Breast epithelium (tissue), 4 donors: ENCODE measurements around the gene EPHB3. TPM values are rescaled to one million over a fixed set of nuclear protein-coding genes. Genes with fewer than 3 reads are reported as not detected.
A peak's percentile ranks its signal among the peaks of the same experiment; 100 is the strongest.

Source experiments
- DNase-seq, 2 donors: peaks; one replicate each; pipeline ENCODE4 v3.0.0-alpha.2; 2019; ENCODE audit warnings: low spot score in 2 of 2
- H3K27ac ChIP-seq, 2 donors: fragments of 200-600 bp; sonication (generic) in 1 of 2; one replicate each; pipeline ENCODE4 v1.5.1; 2016 to 2019; ENCODE audit warnings: mild to moderate bottlenecking in 1 of 2
- H3K27me3 ChIP-seq, 2 donors: fragments of 200-600 bp; sonication (generic) in 1 of 2; one replicate each; pipeline versions ENCODE4 v1.5.1 to v1.6.0; 2017 to 2019; ENCODE audit warnings: control low read depth in 1 of 2, mild to moderate bottlenecking in 1 of 2
- H3K36me3 ChIP-seq: fragments of 200-600 bp; one replicate; pipeline ENCODE4 v1.5.1; 2019
- H3K4me1 ChIP-seq, 2 donors: fragments of 200-600 bp; sonication (generic); one replicate each; pipeline ENCODE4 v1.5.1; 2016 to 2019; ENCODE audit warnings: control low read depth in 1 of 2
- H3K4me3 ChIP-seq, 3 donors: fragments of 200-600 bp; sonication (generic); 1 replicate in 2 of 3; 2 replicates in 1 of 3; pipeline ENCODE4 v1.5.1; 2016 to 2019; ENCODE audit warnings: mild to moderate bottlenecking in 3 of 3, moderate library complexity in 2 of 3
- H3K9me3 ChIP-seq, 2 donors: fragments of 200-600 bp; sonication (generic) in 1 of 2; one replicate each; pipeline ENCODE4 v1.5.1; 2016 to 2019; ENCODE audit warnings: control low read depth in 1 of 2
- POLR2A ChIP-seq: fragments of 450-650 bp; IDR thresholded peaks from one replicate; pipeline ENCODE4 v1.6.1; 2016; ENCODE audit warnings: antibody characterized with exemption, mild to moderate bottlenecking, moderate library complexity
- POLR2AphosphoS5 ChIP-seq, 3 donors: sonication (generic); formaldehyde crosslinking; IDR thresholded peaks; one replicate each; pipeline ENCODE4 v1.6.1; 2017; ENCODE audit warnings: antibody characterized with exemption in 3 of 3
- intact Hi-C: fragments of 100-400 bp; cut with DNase I; formaldehyde crosslinking; loops from one replicate; pipeline ENCODE4 v1.15.1; 2023; ENCODE audit warnings: low total_unique reads
- total RNA-seq, 3 donors: library from RNA; depleted of rRNA; stranded (reverse); fragments of >200 nt; gene quantifications; one replicate each; pipeline ENCODE4 v1.1.0, GENCODE V29; 2016
- TF ChIP-seq, protein P1 (sequence below), 3 donors: fragments of 450-650 bp; IDR thresholded peaks; one replicate each; pipeline ENCODE4 v1.5.1; 2016 to 2017; ENCODE audit warnings: antibody characterized with exemption in 3 of 3, mild to moderate bottlenecking in 3 of 3, moderate library complexity in 3 of 3

The EPHB3 gene
- total RNA-seq, 3 donors from 2014 or later: 0.32 to 25.3 (median 7.9) TPM

DNA sequence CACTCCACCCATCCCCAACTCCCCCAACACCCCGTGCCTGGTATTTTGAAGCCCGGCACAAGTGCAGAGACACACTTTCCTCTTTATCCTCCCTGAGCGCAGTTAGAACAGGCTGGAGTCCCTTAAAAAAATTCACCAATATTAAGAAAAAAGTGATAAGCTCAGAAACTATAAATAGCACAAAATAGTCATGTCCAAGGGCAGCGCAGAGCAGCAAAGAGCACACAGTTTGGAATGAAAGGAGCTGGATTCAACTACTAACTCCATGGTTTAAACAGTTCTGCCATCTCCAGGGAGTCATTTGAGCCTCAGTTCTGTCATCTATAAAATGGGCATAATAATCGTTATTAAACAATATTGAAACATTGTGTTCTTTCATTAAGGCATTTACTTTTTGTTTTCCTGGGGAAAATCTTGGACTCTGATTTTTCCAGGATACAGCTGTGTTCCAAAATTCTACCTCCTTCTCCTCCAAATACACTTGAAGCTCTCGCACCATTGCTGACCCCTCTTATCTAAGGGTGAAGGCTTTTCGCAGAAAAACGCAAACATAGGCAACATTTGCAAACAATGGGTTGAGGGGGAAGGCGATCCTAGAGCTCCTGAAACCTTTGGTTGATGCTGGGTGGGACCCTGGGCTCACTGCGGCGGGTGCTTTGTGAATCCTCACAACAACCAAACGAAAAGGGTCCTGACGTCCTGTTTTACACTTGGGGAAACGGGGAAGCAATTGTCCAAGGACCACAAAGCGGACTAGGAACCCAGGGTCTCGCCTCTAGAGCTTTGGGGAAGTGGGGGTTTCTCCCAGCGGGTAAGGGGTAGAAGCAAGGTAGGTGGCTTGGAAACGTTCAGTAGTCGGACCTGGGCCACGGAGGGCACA, 41.8 kb downstream of the EPHB3 start:
- H3K4me3 ChIP-seq: peak overlapping the region; percentile 40 to 71 (median 60)
- DNase-seq: no peak
- intact Hi-C loops: no loop called here
- H3K27ac ChIP-seq: peak overlapping the region; percentile 92 to 94
- H3K27me3 ChIP-seq: no peaks in the 10 kb centered on the region
- TF ChIP-seq POLR2AphosphoS5 (IDR thresholded peaks at IDR 0.05): peak in 1 of 3 donors; percentile 2
- TF ChIP-seq POLR2A: no peak
- no peaks in the 10 kb centered on the region for H3K9me3 ChIP-seq
- H3K4me1 ChIP-seq: peaks cover 4 to 18% of the 10 kb centered on the region in 2 donors
- H3K36me3 ChIP-seq: no peaks in the 10 kb centered on the region

DNA sequence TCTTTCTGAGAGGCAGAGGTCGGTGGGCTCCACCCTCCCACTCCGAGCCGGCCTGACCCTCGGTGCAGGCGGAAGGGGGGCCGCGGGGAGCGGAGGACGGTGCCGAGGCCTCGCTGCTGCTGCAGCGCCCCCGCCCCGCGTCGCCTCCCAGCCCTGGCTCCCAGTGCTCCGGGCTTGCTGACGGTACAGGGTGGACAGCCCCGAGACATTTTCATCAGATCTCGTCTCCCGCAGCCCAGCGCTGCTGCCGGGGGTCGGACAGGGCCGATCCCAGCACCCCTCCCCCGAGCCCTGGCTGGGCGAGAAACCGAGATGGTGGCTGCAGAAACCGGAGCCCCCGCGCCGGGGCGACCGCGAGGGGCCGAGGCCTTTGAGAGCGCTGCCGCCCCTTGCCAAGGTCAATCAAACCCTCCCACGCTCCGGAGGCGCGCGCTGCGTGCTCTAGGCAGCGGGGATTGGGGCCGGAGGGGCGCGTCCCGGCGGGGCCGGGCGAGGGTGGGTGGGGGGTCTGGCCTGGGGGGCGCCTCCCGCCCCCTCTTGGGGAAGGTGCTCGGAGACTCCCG, 42.5 kb downstream of the EPHB3 start:
- H3K27me3 ChIP-seq: no peaks in the 10 kb centered on the region
- H3K27ac ChIP-seq: peak overlapping the region; percentile 92 to 94
- no peaks in the 10 kb centered on the region for H3K9me3 ChIP-seq
- no peak for DNase-seq
- TF ChIP-seq, protein P1, sequence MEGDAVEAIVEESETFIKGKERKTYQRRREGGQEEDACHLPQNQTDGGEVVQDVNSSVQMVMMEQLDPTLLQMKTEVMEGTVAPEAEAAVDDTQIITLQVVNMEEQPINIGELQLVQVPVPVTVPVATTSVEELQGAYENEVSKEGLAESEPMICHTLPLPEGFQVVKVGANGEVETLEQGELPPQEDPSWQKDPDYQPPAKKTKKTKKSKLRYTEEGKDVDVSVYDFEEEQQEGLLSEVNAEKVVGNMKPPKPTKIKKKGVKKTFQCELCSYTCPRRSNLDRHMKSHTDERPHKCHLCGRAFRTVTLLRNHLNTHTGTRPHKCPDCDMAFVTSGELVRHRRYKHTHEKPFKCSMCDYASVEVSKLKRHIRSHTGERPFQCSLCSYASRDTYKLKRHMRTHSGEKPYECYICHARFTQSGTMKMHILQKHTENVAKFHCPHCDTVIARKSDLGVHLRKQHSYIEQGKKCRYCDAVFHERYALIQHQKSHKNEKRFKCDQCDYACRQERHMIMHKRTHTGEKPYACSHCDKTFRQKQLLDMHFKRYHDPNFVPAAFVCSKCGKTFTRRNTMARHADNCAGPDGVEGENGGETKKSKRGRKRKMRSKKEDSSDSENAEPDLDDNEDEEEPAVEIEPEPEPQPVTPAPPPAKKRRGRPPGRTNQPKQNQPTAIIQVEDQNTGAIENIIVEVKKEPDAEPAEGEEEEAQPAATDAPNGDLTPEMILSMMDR (IDR thresholded peaks at IDR 0.05): no peak
- no peak for TF ChIP-seq POLR2AphosphoS5 (IDR thresholded peaks at IDR 0.05)
- no peak for TF ChIP-seq POLR2A
- intact Hi-C loops: no loop called here
- H3K36me3 ChIP-seq: no peaks in the 10 kb centered on the region
- peaks cover 0 to 12% of the 10 kb centered on the region in 2 donors for H3K4me1 ChIP-seq
- H3K4me3 ChIP-seq: peak overlapping the region; percentile 40 to 71 (median 60)

DNA sequence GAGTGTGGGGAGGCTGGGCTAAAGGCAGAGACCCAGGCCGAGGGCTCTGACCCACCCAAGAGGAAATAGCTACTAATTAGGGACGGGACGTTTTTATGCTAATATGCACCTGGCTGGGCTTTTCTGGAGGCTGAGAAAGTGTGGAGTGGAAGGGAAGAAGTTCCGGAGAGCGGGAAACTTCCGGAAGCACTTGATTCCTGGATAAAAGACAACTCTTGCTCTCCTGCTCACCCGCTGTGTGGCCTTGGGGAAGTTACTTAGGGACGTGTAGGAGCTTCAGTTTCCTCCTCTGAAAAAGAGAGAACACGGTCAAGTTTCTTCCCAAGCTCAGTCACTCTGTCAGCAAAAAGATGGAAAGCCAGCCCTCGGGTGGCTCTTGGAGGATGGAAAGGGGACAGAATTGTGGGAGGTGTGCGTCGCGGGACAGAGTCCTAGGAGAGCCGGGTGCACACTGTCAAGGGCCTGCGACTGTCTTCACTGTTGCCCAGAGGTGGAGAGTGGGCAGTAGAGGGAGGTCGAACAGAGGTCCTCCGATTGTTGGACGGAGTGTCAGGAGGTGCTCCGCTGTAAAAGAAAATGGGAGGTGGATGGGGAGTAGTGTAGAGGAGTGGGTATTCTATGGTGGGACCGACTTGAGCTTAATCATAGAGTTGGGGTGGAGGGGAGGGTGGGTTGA, 43.2 kb downstream of the EPHB3 start:
- intact Hi-C loops: no loop called here
- DNase-seq: no peak
- no peaks in the 10 kb centered on the region for H3K9me3 ChIP-seq
- H3K27me3 ChIP-seq: no peaks in the 10 kb centered on the region
- TF ChIP-seq POLR2A: no peak
- TF ChIP-seq, protein P1 (IDR thresholded peaks at IDR 0.05): no peak
- TF ChIP-seq POLR2AphosphoS5 (IDR thresholded peaks at IDR 0.05): no peak
- peak overlapping the region; percentile 92 to 94 for H3K27ac ChIP-seq
- H3K36me3 ChIP-seq: no peaks in the 10 kb centered on the region
- peaks cover 0 to 12% of the 10 kb centered on the region in 2 donors for H3K4me1 ChIP-seq
- H3K4me3 ChIP-seq: peak overlapping the region; percentile 40 to 71 (median 60)

DNA sequence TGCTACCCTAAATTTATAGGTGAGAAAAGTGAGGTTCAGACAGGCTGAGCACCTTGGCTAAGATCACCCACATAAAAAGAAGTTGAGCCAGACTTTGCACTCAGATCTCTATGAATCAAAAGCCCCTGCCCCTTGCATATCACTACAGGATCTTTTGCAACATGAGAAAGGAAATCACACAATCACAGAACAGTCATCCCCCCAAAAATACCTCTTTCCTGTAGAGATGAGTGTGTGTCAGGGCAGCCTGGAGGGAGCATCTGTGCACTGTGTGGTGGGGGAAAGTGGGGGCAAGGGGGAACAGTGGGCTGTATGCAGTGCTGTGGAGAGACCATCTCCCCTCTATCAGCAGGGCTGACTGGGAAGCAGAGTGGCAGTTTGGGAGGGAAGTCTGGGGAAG, 46.6 kb downstream of the EPHB3 start:
- Histone ChIP-seq H3K36me3 (no peaks in the 10 kb centered on the region), H3K27ac (no peak overlapping the region), H3K9me3 (no peaks in the 10 kb centered on the region), H3K4me3 (no peak overlapping the region), H3K4me1 (peaks cover 0 to 12% of the 10 kb centered on the region in 2 donors), H3K27me3 (no peaks in the 10 kb centered on the region)
- TF ChIP-seq, protein P1 (IDR thresholded peaks at IDR 0.05): no peak
- TF ChIP-seq POLR2A (no peak), POLR2AphosphoS5 (IDR thresholded peaks at IDR 0.05) (no peak)
- intact Hi-C loops: no loop called here
- no peak for DNase-seq

DNA sequence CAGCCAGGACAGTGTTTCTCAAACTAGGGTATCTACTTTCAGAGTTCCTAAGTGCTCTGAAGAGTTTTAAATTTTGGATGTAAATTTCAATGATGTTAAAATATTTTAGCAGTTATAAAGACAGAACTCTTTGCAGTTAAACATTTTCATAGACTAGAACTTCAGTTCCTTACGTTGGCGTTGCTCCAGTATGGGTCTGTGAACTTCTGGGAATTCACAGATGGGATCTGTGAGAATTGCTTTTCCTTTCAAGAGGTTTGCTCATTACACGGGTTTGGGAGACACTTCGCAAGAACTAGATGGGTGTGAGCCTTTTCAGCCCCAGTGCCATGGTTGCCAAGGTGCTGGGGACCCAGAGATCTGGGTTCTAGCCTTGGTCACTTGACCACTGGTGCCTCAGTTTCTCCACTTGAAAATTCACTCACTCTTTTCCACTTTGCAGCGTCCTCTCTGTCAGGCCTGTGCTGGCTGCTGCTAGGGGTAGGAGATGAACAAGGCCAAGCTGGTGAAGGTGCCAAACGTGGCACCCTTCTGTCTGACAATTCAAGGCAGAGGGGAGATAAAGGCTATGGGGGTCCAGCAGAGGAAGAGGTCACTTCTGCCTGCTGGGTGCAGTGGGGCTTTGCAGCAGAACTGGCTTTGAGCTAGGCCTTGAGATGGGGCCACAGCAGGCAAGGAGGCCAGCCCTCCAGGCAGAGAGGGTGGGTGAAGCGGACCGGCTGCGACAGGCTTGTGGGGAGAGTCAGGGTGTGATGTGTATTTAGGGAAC, 48.1 kb downstream of the EPHB3 start:
- DNase-seq: no peak
- Histone ChIP-seq H3K27me3 (no peaks in the 10 kb centered on the region), H3K9me3 (no peaks in the 10 kb centered on the region), H3K27ac (no peak overlapping the region), H3K4me3 (no peak overlapping the region), H3K4me1 (peaks cover 0 to 2% of the 10 kb centered on the region in 2 donors), H3K36me3 (no peaks in the 10 kb centered on the region)
- intact Hi-C loops: no loop called here
- TF ChIP-seq, protein P1 (IDR thresholded peaks at IDR 0.05): no peak
- no peak for TF ChIP-seq POLR2AphosphoS5 (IDR thresholded peaks at IDR 0.05)
- no peak for TF ChIP-seq POLR2A
